GM19372 (cell line): ENCODE results near the gene TMEM238L.

Experiments
- ATAC-seq: cut with Tn5 transposase; IDR thresholded peaks from one replicate; pipeline ENCODE4 v1.9.1; 2021; ENCODE audit warnings: mild to moderate bottlenecking, low read depth, moderate library complexity; ENCODE audit not compliant: unreplicated experiment

TMEM238L gene

DNA sequence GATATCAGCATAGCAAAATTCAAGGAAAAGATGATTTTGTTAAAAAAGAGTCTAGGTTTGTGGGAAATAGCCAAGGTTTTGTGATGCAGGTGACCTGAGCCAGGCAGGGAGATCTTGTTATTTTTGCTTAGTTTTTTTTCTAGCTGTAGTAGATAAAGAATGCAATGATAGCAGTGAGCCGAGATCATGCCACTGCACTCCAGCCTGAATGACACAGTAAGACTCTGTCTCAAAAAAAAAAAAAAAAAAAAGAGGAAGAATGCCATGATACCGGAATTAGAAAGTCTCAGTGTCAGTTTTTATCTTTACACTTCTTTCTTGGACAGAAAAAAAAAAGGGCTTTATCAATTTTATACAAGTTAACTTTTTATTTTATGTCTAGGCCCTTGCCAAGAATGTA is 27.5 kb downstream of the TMEM238L start:
- no peak for ATAC-seq

DNA sequence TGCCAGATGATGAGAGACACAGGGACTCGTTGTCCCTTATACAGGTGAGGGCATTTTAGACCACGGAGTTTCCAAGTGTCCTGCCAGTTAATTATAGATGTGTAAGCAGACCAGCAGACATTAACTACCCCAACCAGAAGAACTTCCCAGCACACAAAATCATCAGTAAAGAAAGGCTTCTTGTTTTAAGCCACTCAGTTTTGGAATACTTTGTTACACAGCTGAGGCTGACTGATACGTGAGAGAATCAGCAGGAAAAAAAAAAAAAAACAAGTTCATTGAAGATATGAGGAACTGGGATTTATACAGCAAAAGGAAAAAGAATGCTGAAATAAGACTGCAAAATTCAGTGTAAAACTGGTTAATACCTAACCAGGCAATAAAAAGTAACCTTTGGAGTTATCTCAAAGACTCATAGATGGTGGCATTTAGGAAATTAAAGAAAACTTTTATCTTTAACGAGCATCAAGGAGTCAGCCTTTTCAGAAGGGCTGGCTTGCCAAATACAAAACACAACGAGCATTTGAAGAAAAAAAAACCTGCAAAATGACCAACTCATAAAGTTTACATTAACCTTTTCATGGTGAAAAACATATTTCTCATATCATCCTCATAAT is 28.1 kb downstream of the TMEM238L start:
- ATAC-seq, result no peak

GRCh38 chr17:10775058-10775457 is 28.8 kb downstream of the TMEM238L start:
- ATAC-seq, result no peak

- no peak for ATAC-seq
These were observed 30.5 kb downstream of the TMEM238L start for GRCh38 chr17:10773391-10773790.

DNA sequence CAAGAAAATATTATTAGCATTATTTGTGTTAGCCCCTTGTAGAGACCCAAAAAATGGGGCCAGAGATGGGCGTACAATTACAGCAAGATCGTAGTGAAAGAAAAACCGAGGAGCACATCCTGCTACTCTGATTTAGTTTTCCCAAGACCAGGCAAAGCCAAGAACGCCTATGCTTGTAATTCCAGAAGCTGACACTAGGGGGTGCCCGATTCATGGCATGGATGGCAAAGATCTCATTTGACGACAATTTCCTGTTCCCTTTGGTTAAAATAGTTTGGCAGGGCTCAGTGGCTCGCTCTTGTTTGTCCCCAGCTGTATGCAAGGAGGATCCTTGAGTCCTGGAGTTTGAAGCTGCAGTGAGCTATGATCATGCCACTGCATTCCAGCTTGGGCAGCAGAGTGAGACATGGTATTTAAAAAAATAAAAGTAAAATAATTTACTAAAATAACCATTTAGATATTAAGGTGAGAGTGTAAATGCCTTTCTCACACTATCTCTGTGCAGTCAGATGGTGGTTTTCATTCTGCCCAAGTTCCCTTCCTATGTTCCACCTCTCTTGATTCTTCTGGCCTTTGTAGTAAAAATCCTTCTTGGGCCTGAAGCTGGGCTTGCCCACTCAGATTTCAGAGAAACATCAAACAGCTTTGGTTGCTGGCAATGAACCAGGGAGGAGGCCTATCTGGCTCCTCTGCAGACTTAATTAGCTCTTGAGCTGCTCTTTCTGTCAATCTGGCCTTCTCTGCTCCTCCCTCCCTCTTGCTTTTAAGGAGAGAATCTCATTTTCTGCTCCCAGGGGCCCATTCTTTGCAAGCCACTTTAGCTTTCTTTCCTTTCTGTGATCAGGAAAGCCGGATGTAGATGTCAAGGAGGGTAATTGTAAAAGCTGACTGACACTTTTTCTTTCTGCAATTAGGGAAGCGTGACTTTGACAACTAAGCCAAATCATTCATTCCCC is 31.2 kb downstream of the TMEM238L start:
- no peak for ATAC-seq

- no peak for ATAC-seq
These were observed 32.8 kb downstream of the TMEM238L start for GRCh38 chr17:10771148-10771547.

DNA sequence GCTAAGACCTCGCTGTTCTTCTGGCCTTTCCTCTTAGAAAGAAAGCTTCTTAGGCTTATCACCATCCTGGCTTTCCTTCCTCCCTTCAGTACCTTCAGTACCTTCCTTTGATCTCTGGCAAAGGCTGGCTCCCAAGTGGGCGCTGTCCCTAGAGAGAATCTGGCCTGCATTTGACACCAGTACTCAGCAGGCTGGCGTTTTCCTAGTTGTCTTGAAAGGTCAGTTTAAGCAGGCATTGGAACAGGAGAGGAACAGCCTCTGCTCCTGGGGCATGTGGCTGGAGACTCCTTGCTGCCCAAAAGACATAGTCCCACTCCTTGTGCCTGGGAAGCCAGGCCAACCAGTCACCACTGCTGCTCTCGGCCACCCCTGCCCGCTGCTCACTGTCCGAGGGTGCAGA is 34.1 kb downstream of the TMEM238L start:
- ATAC-seq, result no peak

- no peak for ATAC-seq
These were observed 35.1 kb downstream of the TMEM238L start for GRCh38 chr17:10768750-10769251.

- ATAC-seq, result no peak
These were observed 36.7 kb downstream of the TMEM238L start for GRCh38 chr17:10767232-10767631.

- no peak for ATAC-seq
These were observed 41.9 kb downstream of the TMEM238L start for GRCh38 chr17:10762037-10762436.

- ATAC-seq, result no peak
These were observed 42.6 kb downstream of the TMEM238L start for GRCh38 chr17:10761281-10761680.

DNA sequence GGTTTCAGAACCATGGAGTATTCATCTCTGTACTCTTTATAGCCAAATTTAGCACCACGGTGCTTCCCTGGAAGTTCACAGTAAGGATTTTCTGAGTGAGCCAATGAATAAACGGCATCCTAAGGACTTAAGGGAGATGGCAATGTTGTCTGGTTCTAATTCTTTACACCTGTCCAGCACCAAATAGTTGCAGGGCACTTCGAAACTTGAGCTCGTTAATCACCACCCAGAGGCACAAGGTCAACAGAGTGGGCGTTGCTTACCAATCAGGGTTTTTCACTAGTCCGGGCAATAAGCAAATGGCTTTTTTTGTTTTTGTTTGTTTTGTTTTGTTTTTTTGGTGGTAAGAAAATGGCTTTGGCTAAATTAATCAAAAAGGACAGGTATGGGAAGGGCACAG is 45.8 kb downstream of the TMEM238L start:
- ATAC-seq, result no peak

DNA sequence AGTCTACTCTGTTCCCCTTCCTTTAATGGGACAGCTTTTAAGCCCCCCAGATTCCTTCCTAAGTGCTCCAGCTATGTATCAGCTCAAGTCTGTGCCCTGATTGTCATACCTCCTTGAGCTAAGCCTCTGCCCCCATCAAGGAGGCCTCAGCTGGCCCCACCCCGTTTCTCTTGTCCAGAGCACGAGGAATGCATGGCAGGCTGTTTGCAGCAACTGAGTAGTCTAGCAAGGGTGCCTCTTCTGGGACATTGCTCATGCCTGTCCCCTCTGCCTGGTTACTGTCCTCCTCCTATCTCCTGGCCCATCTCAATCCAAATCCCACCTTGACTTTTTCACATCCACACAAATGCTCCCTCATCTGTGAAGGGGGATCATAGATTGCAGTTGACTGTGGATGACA is 46.3 kb downstream of the TMEM238L start:
- ATAC-seq, result no peak

DNA sequence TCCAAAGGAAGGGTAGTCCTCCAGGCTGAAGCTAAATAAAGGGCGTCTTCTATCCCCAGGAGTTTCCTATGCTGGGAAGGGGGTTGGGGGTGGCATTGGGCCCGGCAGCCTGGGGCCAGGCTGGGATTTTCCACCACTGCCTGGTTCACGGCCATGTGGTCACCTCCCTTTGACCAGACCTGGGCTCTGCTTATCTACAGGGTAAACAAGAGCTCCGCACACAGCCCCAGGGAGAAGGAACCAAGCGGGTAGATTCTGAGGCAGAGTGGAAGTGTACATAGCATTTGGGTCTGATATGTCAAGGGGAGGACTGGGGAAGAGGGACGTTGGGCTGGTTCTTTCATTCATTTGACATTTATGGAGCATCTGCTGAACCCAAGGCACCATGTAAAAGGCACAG is 46.8 kb downstream of the TMEM238L start:
- ATAC-seq, result no peak

DNA sequence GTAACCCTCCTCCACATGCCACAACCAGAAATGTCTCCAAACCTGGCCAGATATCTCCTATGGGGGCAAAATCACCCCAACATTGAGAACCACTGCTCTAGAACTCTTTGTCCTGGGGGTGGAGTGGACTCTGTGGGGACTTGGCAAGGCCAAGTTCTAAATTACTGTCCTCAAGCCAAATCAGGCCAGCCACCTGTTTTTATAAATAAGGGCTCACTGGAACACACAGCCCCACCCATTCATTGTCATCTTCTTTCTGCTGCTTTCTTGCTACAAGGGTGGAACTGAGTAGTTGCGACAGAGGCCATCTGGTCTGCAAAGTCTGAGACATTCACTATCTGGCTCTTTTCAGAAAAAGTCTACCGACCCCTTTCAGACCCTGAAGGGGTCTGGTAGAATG is 47.3 kb downstream of the TMEM238L start:
- no peak for ATAC-seq

- ATAC-seq, result no peak
These were observed 47.7 kb downstream of the TMEM238L start for GRCh38 chr17:10756185-10756584.

GRCh38 chr17:10755592-10756127 is 48.2 kb downstream of the TMEM238L start:
- no peak for ATAC-seq

- ATAC-seq, result no peak
These were observed 48.9 kb downstream of the TMEM238L start for GRCh38 chr17:10754861-10755591.

- ATAC-seq, result no peak
These were observed 49.8 kb downstream of the TMEM238L start for GRCh38 chr17:10754109-10754508.

DNA sequence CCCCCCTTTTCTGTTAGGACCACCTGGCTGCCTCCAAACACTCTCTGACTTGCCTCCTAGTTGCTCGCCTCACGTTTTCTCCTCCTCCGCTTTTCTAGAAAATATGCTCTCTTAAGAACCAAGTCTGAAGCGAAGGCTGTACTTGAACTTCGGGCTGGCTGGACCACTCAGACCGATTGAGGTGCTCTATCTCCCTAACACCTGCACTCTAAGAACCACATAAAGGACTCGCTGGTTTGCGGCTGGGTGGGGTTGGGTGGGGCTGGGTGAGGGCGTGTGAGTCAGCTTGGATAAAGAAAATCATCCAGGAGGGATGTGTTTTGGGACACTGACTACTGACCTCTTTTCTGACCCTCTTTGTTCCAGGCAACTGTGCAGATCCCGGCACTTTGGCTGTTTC is 51.2 kb downstream of the TMEM238L start:
- no peak for ATAC-seq

DNA sequence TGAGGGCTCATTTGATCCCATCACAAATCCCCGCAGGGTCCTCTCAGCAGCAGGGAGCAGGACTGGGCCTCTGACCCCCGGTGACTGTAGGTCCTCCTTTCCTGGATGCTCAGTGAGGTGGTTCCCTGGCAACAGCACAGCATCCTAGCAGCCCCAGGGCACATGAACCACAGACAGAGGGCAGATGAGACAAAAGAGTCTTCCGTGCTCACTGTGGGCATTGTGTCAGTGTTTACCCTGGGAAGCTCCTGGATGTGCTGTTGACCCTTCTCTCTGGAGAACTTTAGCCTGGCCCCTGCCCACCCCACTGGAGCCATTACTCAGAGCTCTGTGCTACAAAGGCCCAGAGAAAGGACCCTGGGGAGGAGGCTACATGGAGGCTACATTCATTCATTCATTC is 52.3 kb downstream of the TMEM238L start:
- no peak for ATAC-seq
